ENCODE results near the gene EXTL2. TPM values are rescaled to one million over a fixed set of nuclear protein-coding genes. Genes with fewer than 3 reads are reported as not detected.

Gene EXTL2
- total RNA-seq, 1 experiment from 2014 or later: 24.1 TPM

DNA sequence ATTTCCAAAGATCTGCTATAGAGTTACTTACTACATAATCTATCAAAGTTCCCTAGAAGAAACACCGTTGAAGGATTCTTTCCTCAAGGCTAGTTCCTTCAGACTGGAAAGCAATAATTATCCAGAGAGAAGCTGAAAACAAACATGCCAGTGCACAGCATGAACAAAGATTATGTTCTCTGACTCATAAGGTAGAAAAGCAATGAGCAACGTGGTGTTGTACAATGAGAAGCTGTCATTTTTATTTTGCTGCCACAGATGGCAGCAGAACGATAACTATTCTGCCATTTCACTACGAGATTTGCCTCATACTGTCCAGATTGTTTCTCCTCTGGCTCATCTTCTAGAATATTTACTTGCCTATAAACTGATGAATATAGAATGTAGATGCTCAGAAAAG lies 10.7 kb downstream of the EXTL2 start:
- no peak overlapping the region for H3K27ac ChIP-seq (ENCODE audit: low read depth, low read length, poor library complexity, severe bottlenecking)
- TF ChIP-seq, protein P1, sequence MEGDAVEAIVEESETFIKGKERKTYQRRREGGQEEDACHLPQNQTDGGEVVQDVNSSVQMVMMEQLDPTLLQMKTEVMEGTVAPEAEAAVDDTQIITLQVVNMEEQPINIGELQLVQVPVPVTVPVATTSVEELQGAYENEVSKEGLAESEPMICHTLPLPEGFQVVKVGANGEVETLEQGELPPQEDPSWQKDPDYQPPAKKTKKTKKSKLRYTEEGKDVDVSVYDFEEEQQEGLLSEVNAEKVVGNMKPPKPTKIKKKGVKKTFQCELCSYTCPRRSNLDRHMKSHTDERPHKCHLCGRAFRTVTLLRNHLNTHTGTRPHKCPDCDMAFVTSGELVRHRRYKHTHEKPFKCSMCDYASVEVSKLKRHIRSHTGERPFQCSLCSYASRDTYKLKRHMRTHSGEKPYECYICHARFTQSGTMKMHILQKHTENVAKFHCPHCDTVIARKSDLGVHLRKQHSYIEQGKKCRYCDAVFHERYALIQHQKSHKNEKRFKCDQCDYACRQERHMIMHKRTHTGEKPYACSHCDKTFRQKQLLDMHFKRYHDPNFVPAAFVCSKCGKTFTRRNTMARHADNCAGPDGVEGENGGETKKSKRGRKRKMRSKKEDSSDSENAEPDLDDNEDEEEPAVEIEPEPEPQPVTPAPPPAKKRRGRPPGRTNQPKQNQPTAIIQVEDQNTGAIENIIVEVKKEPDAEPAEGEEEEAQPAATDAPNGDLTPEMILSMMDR (conservative IDR thresholded peaks at IDR 0.05; ENCODE audit: low read depth, low read length): peak; percentile 38; the same call in 1 of the 2 replicates
- no peak for TF ChIP-seq EZH2 (IDR thresholded peaks at IDR 0.05; ENCODE audit: borderline replicate concordance, low read depth, low read length, poor library complexity, severe bottlenecking)
- intact Hi-C loops (cut with micrococcal nuclease; ENCODE audit: unreplicated experiment): no loop called here
- H3K4me3 ChIP-seq (ENCODE audit: low read depth, low read length, poor library complexity, severe bottlenecking): no peak overlapping the region
- no TSS peak for BruUV-seq (replicated peaks)
- no peaks in the 10 kb centered on the region for H3K36me3 ChIP-seq (ENCODE audit: insufficient read depth, low read length, poor library complexity, severe bottlenecking)
- H3K27me3 ChIP-seq (replicated peaks; ENCODE audit: insufficient read depth, low read depth, low read length, poor library complexity): no peaks in the 10 kb centered on the region
- peaks cover 5% of the 10 kb centered on the region for H3K9me3 ChIP-seq (ENCODE audit: low read depth, low read length, poor library complexity, severe bottlenecking)
- H3K4me1 ChIP-seq (ENCODE audit: insufficient read depth, low read length, poor library complexity, severe bottlenecking): peaks cover 8% of the 10 kb centered on the region
- POLR2A ChIA-PET (ENCODE audit: low non-redundant PET): no interaction called here
- DNase-seq (ENCODE audit: low spot score): peak; percentile 72
- CTCF ChIA-PET: interaction anchor here (1.0 kb wide), 1 partner anchor 405 kb away, joined by 5 read pairs; no protein-coding TSS in a partner anchor

DNA sequence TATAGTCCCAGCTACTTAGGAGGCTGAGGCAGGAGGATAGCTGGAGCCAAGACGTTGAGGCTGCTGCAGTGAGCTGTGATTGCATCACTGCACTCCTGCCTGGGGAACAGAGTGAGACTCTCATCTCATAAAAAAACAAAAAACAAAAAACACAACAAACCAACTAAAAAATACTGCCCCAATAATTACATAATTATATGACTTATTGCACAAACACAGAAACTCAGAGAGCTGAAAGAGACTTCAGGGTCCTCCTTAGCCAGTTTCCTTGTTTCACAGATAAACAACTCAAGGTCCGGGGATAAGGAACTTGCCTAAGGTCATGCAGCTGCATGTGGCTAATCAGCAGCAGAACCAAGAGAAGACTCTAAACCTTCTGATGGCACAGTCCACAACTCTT lies 11.9 kb downstream of the EXTL2 start:
- Histone ChIP-seq H3K36me3 (ENCODE audit: insufficient read depth, low read length, poor library complexity, severe bottlenecking) (no peaks in the 10 kb centered on the region), H3K27me3 (replicated peaks; ENCODE audit: insufficient read depth, low read depth, low read length, poor library complexity) (no peaks in the 10 kb centered on the region), H3K9me3 (ENCODE audit: low read depth, low read length, poor library complexity, severe bottlenecking) (no peaks in the 10 kb centered on the region), H3K4me3 (ENCODE audit: low read depth, low read length, poor library complexity, severe bottlenecking) (no peak overlapping the region), H3K4me1 (ENCODE audit: insufficient read depth, low read length, poor library complexity, severe bottlenecking) (peaks cover 8% of the 10 kb centered on the region), H3K27ac (ENCODE audit: low read depth, low read length, poor library complexity, severe bottlenecking) (no peak overlapping the region)
- ChIA-PET POLR2A (ENCODE audit: low non-redundant PET) (no interaction called here), CTCF (no interaction called here)
- no TSS peak for BruUV-seq (replicated peaks)
- TF ChIP-seq, protein P1 (conservative IDR thresholded peaks at IDR 0.05; ENCODE audit: low read depth, low read length): no peak
- TF ChIP-seq EZH2 (IDR thresholded peaks at IDR 0.05; ENCODE audit: borderline replicate concordance, low read depth, low read length, poor library complexity, severe bottlenecking): no peak
- no peak for DNase-seq (ENCODE audit: low spot score)
- intact Hi-C loops (cut with micrococcal nuclease; ENCODE audit: unreplicated experiment): no loop called here

DNA sequence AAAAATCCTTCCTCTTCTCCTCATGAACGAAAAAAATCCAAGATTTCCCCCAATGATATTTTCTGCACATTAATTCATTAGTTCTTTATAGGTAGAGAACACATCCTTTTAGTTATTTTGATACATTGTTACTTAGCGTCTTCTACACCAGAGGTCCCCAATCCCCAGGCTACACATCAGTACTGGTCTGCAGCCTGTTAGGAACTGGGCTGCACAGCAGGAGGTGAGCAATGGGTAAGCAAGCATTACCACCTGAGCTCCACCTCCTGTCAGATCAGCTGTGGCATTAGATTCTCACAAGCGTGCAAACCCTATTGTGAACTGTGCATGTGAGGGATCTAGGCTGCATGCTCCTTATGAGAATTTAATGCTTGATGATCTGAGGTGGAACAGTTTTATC lies 13.0 kb downstream of the EXTL2 start:
- Histone ChIP-seq H3K27me3 (replicated peaks; ENCODE audit: insufficient read depth, low read depth, low read length, poor library complexity) (no peaks in the 10 kb centered on the region), H3K4me1 (ENCODE audit: insufficient read depth, low read length, poor library complexity, severe bottlenecking) (peaks cover 8% of the 10 kb centered on the region), H3K9me3 (ENCODE audit: low read depth, low read length, poor library complexity, severe bottlenecking) (no peaks in the 10 kb centered on the region), H3K4me3 (ENCODE audit: low read depth, low read length, poor library complexity, severe bottlenecking) (no peak overlapping the region), H3K27ac (ENCODE audit: low read depth, low read length, poor library complexity, severe bottlenecking) (no peak overlapping the region), H3K36me3 (ENCODE audit: insufficient read depth, low read length, poor library complexity, severe bottlenecking) (no peaks in the 10 kb centered on the region)
- no peak for DNase-seq (ENCODE audit: low spot score)
- POLR2A ChIA-PET (ENCODE audit: low non-redundant PET): no interaction called here
- BruUV-seq (replicated peaks): no TSS peak
- no peak for TF ChIP-seq EZH2 (IDR thresholded peaks at IDR 0.05; ENCODE audit: borderline replicate concordance, low read depth, low read length, poor library complexity, severe bottlenecking)
- TF ChIP-seq, protein P1 (conservative IDR thresholded peaks at IDR 0.05; ENCODE audit: low read depth, low read length): no peak
- CTCF ChIA-PET: no interaction called here
- intact Hi-C loops (cut with micrococcal nuclease; ENCODE audit: unreplicated experiment): no loop called here

Data from A673 (cell line).